GM19468 (cell line): ENCODE results near the gene UQCRHL.

Source experiments
- ATAC-seq: cut with Tn5 transposase; IDR thresholded peaks from one replicate; pipeline ENCODE4 v1.9.1; 2021; ENCODE audit warnings: mild to moderate bottlenecking, moderate library complexity, moderate number of reproducible peaks; ENCODE audit not compliant: unreplicated experiment; ENCODE audit errors: extremely low read depth

UQCRHL gene

DNA sequence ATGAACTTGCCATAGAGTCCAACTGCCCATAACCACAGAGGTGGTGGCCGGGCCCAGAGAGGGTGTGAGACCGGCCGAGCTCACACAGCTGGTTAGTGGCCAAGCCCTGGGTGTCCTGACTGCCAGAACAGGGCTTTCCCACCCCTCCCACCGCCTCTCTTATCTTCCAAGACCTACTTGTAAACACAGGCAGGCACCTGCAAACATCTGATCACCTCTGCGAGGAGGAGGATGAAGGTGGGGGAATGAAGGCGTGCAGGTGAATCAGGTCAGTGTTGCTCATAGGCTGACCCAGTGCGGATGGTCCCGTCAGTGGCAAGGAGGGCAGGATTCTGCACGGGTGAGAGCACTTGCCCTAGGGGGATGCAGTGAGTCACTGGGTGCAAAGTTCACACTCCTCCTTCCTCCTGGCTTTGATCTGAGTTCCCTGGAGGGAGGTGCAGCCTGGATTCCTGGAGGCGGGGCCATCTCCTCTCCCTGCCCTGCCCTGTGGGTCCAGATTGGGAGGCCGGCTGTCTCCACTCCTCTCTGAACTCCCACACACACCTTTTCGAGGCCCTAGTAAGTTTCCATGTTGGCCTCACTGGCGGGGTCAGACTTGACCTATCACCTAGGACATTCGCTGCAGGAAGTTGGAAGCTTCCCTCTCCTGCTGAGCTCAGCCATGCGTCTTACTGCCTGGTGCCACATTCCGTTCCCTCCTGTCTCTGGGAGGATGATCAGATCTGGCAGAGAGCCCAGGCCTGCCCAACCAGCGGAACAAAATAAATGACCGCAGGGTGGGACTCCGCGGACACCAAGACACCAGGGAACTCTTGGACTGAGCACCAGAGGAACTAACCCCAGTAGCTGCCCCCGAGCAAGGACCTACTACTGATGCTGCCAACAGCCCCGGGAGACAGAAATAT is 7.3 kb downstream of the UQCRHL start:
- ATAC-seq = no peak

DNA sequence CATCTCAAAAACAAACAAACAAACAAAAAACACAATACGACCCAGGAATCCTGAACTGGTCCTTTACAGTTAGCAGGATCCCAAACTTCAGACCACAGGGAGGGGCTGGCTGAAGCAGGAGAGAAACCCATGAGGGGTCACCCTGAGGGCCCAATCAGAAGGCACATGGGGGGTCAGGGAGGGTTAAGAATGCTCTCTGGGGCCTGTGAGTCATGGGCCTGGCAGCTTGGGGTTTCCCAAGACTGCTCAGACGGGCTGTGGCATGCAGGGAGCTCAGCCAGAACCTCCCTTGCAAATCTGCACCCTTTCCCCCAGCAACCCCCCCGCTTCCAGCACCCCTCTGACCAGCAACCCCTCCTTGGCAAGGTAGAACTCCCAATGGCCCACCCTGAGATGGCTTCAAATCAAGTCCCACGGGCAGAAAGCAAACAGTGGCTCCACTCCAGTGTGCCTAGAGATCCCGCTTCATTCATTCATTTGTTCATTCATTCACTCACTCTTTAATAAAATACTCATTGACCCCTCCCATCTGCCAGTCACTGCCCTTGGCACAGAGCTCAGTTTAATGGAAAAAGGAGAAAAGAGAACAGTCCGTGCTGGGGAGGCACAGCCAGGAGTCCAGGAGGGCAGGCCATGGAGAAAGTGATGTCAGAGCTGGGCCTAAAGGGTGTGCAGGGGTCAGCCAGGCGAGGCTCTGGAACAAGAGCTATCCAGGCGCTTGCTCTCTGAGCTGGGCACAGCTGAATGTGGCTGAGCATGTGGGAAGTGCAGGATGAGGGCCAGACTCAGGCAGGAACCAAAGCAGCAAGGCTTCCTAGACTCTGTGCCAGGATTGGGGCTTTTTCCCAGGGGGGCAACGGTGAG is 8.2 kb downstream of the UQCRHL start:
- no peak for ATAC-seq

DNA sequence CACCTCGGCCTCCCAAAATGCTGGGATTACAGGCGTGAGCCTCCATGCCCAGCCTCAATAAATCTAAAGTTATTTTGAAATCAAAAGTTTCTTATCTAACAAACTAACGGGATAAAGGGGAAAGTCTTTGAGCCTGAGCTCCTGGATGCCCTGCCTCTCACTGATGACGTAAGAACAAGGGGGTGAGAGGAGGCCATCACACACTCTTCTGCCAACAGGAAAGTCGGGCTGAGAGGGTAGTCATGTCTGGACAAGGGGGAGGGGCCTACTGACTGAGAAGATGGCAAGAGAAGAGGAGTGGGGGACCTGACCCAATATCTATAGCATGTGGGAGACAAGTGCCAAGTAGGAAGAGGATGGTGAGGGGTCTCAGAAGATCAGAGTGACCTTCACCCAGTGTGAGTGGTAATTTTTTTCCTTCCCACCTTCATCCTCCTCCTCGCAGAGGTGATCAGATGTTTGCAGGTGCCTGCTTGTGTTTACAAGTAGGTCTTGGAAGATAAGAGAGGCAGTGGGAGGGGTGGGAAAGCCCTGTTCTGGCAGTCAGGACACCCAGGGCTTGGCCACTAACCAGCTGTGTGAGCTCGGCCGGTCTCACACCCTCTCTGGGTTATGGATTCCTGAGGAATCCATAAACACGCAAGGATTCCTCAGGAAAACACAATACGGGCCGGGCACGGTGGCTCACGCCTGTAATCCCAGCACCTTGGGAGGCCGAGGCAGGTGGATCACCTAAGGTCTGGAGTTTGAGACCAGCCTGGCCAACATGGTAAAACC is 9.6 kb downstream of the UQCRHL start:
- no peak for ATAC-seq

DNA sequence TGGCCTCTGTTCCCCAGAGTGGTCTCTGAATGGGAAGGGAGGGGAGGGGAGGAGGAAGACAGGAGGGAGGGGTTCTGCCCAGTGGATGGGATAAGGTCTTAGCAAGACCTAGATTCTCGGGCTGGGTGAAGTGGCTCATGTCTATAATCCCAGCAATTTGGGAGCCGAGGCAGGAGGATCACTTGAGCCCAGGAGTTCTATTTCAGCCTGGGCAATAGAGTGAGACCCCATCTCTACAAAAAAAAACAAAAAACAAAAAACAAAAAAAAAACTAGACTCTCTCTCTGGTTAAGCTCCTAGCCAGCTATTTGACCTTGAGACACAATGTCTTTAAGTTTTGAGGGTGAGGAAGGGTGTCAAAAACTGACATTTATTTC is 11.4 kb downstream of the UQCRHL start:
- ATAC-seq = no peak

DNA sequence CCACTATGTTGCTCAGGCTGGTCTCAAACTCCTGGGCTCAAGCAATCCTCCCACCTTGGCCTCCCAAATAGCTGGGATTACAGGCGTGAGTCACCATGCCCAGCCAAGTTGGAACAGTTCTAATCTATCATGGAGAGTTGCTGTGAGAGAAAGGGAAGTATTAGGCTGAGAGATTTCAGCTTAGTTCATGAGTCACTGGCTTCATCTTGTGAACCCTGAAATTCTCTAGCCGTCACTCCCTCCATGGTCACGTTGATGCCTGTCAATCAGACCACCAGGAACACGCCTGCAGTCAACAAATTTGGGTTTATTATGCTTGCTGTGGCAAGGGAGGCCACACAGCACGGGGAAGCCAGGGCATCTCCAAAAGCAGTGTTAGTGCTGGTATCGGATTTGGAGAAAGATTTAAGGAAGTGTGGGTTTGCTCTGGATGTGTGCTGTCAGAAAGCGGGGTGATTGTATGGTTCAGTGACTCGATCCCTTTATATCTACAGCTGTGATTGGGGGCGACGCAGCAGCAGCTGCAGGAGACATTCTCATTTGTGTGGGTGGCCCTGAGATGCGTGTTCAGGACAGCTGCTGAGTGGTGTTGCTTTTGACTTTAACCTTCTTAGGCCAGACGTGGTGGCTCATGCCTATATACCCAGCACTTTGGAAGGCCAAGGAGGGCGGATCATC is 18.7 kb downstream of the UQCRHL start:
- no peak for ATAC-seq

DNA sequence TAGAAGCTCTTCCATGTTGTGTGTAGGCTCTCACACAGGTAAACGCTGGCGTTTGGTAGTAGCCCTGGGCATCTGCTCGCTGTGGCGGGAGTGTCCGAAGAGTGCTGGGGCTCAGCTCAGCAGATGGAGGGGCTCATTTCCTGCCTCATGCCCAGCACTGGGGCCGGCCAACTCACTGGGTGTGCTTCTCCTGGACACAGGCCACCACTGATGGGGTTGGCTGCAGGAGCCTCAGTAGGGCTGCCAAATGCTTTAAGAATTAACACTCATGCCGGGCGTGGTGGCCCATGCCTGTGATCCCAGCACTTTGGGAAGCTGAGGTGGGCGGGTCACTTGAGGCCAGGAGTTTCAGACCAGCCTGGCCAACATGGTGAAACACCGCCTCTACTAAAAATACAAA is 20.9 kb downstream of the UQCRHL start:
- no peak for ATAC-seq

DNA sequence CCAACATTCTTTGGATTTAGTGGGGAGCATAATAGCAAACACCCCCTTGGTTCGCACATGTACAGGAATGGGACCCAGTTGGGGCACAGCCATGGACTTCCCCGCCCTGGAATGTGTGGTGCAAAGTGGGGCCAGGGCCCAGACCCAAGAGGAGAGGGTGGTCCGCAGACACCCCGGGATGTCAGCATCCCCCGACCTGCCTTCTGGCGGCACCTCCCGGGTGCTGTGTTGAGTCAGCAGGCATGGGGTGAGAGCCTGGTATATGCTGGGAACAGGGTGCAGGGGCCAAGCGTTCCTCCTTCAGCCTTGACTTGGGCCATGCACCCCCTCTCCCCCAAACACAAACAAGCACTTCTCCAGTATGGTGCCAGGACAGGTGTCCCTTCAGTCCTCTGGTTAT is 21.8 kb downstream of the UQCRHL start:
- no peak for ATAC-seq

DNA sequence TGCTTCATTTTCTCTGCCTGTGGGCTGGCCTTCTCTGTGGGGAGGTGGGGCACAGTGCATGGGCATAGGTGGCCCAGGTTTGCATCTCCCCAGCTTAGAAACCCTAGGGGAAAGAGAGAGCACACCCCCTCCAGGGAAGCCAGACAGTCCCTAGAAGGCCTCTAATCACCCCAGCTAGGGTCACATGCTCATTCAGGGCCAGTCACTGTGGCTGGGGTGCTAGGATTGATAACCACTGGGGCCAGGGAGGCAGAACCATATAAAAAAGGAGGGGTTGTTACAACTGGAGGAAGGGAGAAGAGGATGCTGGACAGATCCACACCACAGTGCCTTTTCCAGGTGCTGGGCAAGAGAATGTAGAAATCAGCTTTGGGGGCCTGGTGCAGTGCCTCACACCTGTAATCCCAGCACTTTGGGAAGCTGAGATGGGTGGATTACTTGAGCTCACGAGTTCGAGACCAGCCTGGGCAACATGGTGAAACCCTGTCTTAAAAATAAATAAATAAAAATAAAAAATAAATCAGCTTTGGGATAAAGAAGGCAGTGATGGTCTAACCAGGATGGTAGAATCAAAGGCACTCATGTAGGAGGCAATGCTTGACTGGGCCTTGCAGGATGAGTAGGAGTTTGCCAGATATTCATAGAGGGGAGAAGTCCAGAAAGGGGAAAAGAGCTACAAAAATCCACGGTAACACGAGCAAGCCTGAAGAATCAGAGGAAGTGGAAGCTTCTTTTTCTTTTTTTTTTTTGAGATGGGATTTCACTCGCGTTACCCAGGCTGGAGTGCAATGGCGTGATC is 29.3 kb downstream of the UQCRHL start:
- ATAC-seq = no peak

DNA sequence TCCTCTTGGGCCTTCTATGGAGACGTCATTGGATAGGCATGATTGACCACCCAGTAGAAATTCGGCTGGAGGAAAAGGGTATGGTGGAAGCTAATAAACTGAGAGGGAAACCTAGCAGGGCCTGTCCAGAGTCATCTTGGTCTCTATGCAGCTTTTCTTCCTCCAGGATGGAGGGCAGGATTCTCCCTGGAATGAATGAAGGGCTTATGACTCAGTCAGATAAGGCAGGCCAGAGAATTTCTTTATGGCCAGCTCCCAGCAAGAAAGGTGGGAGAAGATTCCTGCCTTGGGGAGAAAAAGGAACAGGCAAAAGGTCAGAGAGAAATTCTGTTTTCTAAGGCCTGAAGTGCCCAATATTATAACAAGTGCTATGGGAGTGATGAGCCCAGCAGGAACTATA is 31.7 kb downstream of the UQCRHL start:
- ATAC-seq = no peak

DNA sequence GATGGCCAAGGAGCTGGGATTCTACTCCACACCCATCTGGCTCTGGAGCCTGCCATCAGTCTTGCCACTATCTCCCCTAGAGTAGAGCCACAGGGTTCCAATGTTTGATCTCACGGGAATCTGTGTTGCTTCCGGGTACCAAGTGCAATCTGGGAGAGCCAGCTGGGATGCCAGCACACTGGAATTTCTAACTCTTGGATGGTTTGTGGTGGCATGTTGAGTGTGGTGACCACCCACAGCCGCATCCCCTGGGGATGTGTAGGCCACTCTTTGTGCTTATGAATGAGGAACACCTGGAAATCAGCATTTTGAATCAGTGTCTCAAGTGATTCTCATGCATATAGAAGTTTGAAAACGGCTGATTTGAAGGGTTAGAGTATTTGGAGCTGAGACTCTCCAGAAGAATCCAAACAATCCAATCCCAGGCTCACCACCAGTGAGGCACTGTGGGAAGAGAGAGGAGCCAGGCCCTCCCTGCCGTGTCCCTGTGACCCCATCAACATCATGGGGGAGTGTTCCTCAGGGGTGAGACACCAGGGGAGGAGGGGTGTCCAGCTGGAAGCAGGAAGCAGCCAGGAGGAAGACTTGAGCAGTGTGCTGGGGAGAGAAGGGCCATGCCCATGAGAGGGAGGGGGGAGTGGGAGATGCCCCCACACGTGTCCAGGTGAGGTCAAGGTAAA is 35.5 kb downstream of the UQCRHL start:
- no peak for ATAC-seq

DNA sequence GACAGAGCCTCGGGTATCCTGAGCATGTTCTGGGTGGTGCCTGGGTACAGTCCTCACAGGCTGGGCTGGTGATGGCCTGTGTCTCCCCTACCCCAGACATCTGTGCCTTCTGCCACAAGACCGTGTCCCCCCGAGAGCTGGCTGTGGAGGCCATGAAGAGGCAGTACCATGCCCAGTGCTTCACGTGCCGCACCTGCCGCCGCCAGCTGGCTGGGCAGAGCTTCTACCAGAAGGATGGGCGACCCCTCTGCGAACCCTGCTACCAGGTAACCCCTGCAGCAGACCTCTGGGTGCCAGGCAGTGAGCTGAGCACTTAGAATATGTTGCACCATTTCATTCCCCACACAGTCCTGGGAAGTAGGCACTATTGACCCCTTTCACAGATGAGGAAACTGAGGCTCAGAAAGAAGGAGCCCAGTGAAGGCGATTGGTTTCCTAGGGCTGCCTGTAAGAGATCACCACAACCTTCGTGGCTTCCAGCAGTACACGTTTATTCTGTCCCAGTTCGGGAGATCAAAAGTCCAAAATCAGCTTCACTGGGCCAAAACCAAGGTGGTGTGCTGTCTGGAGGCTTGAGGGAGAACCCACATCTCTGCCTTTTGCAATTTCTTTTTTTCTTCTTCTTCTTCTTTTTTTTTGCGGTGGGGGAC is 37.0 kb downstream of the UQCRHL start:
- no peak for ATAC-seq

DNA sequence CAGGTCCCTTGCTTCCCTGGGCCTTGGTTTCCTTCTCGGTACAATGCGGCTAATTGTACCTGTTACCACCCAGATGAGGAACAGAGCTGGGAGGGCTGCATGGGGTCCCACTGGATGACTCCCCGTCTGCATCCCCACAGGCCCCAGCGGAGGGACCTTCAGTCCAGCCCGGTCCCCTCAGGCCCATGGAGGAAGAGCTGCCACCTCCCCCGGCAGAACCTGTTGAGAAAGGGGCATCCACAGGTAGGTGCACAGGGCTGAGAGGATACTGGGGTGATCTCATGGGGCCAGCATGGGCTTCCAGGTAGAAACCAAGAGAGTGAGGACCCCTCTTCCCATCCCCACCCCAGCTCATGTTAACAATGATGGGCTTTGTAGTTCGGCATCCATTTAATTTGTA is 39.1 kb downstream of the UQCRHL start:
- ATAC-seq = no peak

DNA sequence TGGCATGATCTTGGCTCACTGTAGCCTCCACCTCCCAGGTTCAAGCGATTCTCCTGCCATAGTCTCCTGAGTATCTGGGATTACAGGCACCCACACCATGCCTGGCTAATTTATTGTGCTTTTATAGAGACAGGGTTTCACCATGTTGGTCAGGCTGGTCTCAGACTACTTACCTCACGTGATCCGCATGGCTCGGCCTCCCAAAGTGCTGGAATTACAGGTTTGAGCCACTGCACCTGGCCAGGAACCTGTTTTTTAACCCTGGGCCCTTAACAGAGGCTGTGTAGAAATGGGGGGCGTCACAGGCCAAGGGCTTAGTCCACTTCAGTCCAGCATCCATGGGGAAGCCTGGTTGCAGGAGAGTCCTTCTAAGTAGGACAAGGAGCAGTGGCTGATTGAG is 39.5 kb downstream of the UQCRHL start:
- ATAC-seq = no peak

DNA sequence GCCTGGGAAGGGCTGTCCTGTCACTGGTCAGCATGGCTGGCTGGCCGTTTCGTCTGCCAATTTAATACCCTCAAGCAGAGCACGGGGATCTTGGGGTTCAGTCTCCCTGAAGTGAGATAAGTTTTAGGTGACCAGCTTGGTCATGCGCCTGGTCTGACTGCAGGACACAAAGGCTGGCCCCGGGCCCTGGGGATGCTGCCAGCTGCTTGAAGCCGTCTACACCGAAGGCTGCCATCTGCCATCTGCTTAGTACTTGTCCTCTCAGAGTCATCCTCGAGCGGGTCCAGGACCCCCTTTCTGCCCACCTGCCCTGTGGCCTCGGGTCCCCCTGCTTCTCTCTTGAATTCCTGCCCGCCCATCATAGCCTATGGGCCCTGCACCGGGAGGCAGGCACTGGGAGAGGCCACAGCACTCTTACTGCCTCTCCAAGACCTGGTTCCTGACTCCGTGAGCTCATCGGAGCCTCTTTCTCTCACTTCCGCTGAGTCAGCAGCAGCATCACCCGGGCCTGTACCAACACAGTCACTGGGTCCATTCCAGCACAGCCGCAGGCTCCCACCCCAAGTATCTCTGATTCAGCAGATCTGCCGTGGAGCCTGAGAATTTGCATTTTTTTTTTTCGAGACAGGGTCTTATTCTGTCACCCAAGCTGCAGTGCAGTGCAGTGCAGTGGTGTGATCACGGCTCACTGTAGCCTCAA is 41.8 kb downstream of the UQCRHL start:
- no peak for ATAC-seq

DNA sequence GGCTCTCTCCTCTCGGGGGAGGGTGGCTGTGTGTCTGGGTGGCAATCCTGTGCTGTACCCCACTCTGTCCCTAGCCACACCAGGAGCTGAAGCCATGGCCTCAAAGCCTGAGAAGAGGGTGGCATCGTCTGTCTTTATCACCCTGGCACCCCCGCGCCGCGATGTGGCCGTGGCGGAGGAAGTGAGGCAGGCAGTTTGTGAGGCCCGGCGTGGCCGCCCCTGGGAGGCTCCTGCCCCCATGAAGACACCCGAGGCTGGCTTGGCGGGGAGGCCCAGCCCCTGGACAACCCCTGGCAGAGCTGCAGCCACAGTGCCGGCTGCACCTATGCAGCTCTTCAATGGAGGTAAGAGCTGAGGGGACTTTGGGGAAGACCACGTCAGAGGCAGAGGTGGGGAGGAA is 42.6 kb downstream of the UQCRHL start:
- ATAC-seq = no peak

DNA sequence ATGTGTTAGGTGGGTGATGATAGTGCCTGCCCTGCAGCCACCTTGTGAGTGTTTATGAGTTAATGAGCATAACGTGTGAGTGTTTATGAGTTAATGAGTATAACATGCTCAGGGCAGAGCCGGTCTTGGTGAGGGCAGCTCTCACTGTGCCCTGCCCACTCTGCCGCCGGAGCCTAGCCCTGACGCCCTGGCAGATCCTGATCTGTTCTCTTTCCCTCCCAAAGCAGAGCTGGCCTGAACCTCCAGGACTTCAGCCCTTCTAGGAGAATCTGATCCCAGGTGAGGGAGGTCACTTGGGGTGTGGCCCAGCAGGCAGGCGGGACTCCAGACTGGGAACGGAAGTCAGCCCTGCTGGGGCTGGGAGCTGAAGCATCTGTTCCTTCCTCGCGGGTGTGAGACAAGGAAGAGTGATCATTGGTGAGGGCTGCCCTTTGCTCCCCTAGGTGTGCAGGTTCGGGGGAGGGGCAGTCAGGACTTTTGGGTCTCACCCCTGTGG is 43.1 kb downstream of the UQCRHL start:
- ATAC-seq = no peak

DNA sequence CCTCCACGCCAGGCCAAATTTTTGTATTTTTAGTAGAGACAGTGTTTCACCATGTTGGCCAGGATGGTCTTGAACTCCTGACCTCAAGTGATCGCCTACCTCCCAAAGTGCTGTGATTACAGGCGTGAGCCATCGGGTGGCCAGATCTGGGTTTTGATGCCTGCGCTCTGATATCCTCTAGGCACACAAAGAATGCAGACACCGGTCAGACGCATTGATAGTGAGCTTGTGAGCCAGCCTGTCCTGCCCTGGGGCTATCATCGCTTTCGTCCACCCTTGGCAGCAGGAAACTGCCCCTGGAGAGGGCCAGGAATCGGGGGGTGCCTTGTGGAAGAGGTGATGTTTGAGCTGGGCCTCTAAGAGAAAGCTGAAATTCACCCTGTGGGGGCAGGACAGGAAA is 44.9 kb downstream of the UQCRHL start:
- ATAC-seq = no peak
